HG02970 (cell line): ENCODE measurements around the gene TMEM132D.

Experiments
- ATAC-seq: cut with Tn5 transposase; IDR thresholded peaks from one replicate; pipeline ENCODE4 v1.9.1; 2021; ENCODE audit warnings: mild to moderate bottlenecking, moderate library complexity, moderate number of reproducible peaks; ENCODE audit not compliant: unreplicated experiment, low FRiP score

The TMEM132D gene

GRCh38 chr12:129873833-129874208 lies 30.0 kb downstream of the TMEM132D start:
- no peak for ATAC-seq

- no peak for ATAC-seq
Observed at GRCh38 chr12:129873111-129873832, 30.6 kb downstream of the TMEM132D start.

GRCh38 chr12:129871991-129872972 lies 31.5 kb downstream of the TMEM132D start:
- no peak for ATAC-seq

GRCh38 chr12:129870796-129871195 lies 33.0 kb downstream of the TMEM132D start:
- ATAC-seq: no peak

- ATAC-seq: no peak
Observed at GRCh38 chr12:129870136-129870535, 33.7 kb downstream of the TMEM132D start.

- ATAC-seq: no peak
Observed at GRCh38 chr12:129868575-129868974, 35.2 kb downstream of the TMEM132D start.

GRCh38 chr12:129863938-129864337 lies 39.9 kb downstream of the TMEM132D start:
- no peak for ATAC-seq

GRCh38 chr12:129862561-129863175 lies 41.2 kb downstream of the TMEM132D start:
- ATAC-seq: no peak

- no peak for ATAC-seq
Observed at GRCh38 chr12:129861951-129862350, 41.9 kb downstream of the TMEM132D start.

GRCh38 chr12:129854591-129854990 lies 49.2 kb downstream of the TMEM132D start:
- no peak for ATAC-seq

- no peak for ATAC-seq
Observed at GRCh38 chr12:129851296-129851695, 52.5 kb downstream of the TMEM132D start.

- ATAC-seq: no peak
Observed at GRCh38 chr12:129848876-129849275, 54.9 kb downstream of the TMEM132D start.

GRCh38 chr12:129847063-129847462 lies 56.8 kb downstream of the TMEM132D start:
- no peak for ATAC-seq

- no peak for ATAC-seq
Observed at GRCh38 chr12:129844662-129845220, 59.1 kb downstream of the TMEM132D start.

- no peak for ATAC-seq
Observed at GRCh38 chr12:129841251-129841650, 62.6 kb downstream of the TMEM132D start.

- ATAC-seq: no peak
Observed at GRCh38 chr12:129840145-129840884, 63.5 kb downstream of the TMEM132D start.

GRCh38 chr12:129839679-129840078 lies 64.1 kb downstream of the TMEM132D start:
- no peak for ATAC-seq

GRCh38 chr12:129831294-129831693 lies 72.5 kb downstream of the TMEM132D start:
- no peak for ATAC-seq

GRCh38 chr12:129830796-129831195 lies 73.0 kb downstream of the TMEM132D start:
- ATAC-seq: no peak

GRCh38 chr12:129827866-129828384 lies 75.9 kb downstream of the TMEM132D start:
- ATAC-seq: no peak
